AG08396 (cell line): Measurements from ENCODE around the gene EMSY.

Experiments used
- DNase-seq: peaks from one replicate; pipeline ENCODE4 v3.0.0; 2012; ENCODE audit warnings: low spot score, mixed read lengths

The EMSY gene

GRCh38 chr11:76455331-76455730, 10.5 kb downstream of the EMSY start:
- no peak for DNase-seq

- no peak for DNase-seq
Observed at GRCh38 chr11:76455931-76456330, 11.1 kb downstream of the EMSY start.

GRCh38 chr11:76456571-76456970, 11.8 kb downstream of the EMSY start:
- DNase-seq, result no peak

GRCh38 chr11:76459299-76459698, 14.5 kb downstream of the EMSY start:
- no peak for DNase-seq

GRCh38 chr11:76459846-76460245, 15.0 kb downstream of the EMSY start:
- DNase-seq, result no peak

GRCh38 chr11:76462317-76462716, 17.5 kb downstream of the EMSY start:
- no peak for DNase-seq

- DNase-seq, result no peak
Observed at GRCh38 chr11:76465701-76466100, 20.9 kb downstream of the EMSY start.

- no peak for DNase-seq
Observed at GRCh38 chr11:76466666-76467065, 21.8 kb downstream of the EMSY start.

- DNase-seq, result no peak
Observed at GRCh38 chr11:76469141-76469540, 24.3 kb downstream of the EMSY start.

GRCh38 chr11:76471382-76471781, 26.6 kb downstream of the EMSY start:
- no peak for DNase-seq

GRCh38 chr11:76480241-76480640, 35.4 kb downstream of the EMSY start:
- DNase-seq, result no peak

- no peak for DNase-seq
Observed at GRCh38 chr11:76491644-76492043, 46.8 kb downstream of the EMSY start.

- no peak for DNase-seq
Observed at GRCh38 chr11:76493040-76493439, 48.2 kb downstream of the EMSY start.

- no peak for DNase-seq
Observed at GRCh38 chr11:76493626-76494539, 49.1 kb downstream of the EMSY start.

GRCh38 chr11:76495019-76495418, 50.2 kb downstream of the EMSY start:
- no peak for DNase-seq

GRCh38 chr11:76496174-76496573, 51.4 kb downstream of the EMSY start:
- DNase-seq, result no peak

- no peak for DNase-seq
Observed at GRCh38 chr11:76501526-76502202, 56.8 kb downstream of the EMSY start.

GRCh38 chr11:76506833-76507232, 62.0 kb downstream of the EMSY start:
- no peak for DNase-seq

GRCh38 chr11:76510060-76511047, 65.5 kb downstream of the EMSY start:
- DNase-seq, result peak; percentile 33

- no peak for DNase-seq
Observed at GRCh38 chr11:76512851-76513653, 68.2 kb downstream of the EMSY start.

GRCh38 chr11:76513654-76514034, 68.8 kb downstream of the EMSY start:
- no peak for DNase-seq
